Sigmoid colon (tissue), 7 donors: ENCODE data around the gene ELP4. TPM values are rescaled to one million over a fixed set of nuclear protein-coding genes. Genes with fewer than 3 reads are reported as not detected.

Experiments
- DNase-seq: peaks from one replicate; pipeline ENCODE4 v3.0.0-alpha.2; 2019
- H3K27ac ChIP-seq, 4 donors: fragments of 200-600 bp; sonication (generic); one replicate each; pipeline ENCODE4 v1.5.1; 2016 to 2019; ENCODE audit warnings: mild to moderate bottlenecking in 1 of 4
- H3K27me3 ChIP-seq, 3 donors: fragments of 200-600 bp; sonication (generic); one replicate each; pipeline ENCODE4 v1.5.1; 2019; ENCODE audit warnings: mild to moderate bottlenecking in 1 of 3
- H3K36me3 ChIP-seq, 4 donors: fragments of 200-600 bp; sonication (generic); one replicate each; pipeline ENCODE4 v1.5.1; 2016 to 2019
- H3K4me1 ChIP-seq, 4 donors: fragments of 200-600 bp; sonication (generic); one replicate each; pipeline ENCODE4 v1.5.1; 2017 to 2019
- H3K4me3 ChIP-seq, 4 donors: fragments of 200-600 bp; sonication (generic); one replicate each; pipeline ENCODE4 v1.5.1; 2017 to 2019; ENCODE audit warnings: mild to moderate bottlenecking in 2 of 4, moderate library complexity in 1 of 4
- H3K9me3 ChIP-seq, 4 donors: fragments of 200-600 bp in 3 of 4; sonication (generic) in 3 of 4; one replicate each; pipeline versions ENCODE4 v1.5.1 to v1.6.1; 2013 to 2019
- EP300 ChIP-seq, 4 donors: sonication (generic); formaldehyde crosslinking; IDR thresholded peaks; one replicate each; pipeline ENCODE4 v1.6.1; 2017; ENCODE audit warnings: antibody characterized with exemption in 4 of 4
- POLR2A ChIP-seq, 2 donors: fragments of 450-650 bp; IDR thresholded peaks; one replicate each; pipeline ENCODE4 v1.6.1; 2016; ENCODE audit warnings: antibody characterized with exemption in 2 of 2, mild to moderate bottlenecking in 2 of 2, moderate library complexity in 2 of 2
- POLR2AphosphoS5 ChIP-seq, 4 donors: sonication (generic); formaldehyde crosslinking; IDR thresholded peaks; one replicate each; pipeline ENCODE4 v1.6.1; 2017; ENCODE audit warnings: antibody characterized with exemption in 4 of 4
- WGBS, 2 donors: extraction: QIAGEN DNeasy Blood & Tissue Kit; methylation state at CpG; one replicate each; pipeline ENCODE4 v1.1.7; 2013; 5-methylcytosine and 5-hydroxymethylcytosine counted together
- intact Hi-C: fragments of 100-400 bp; cut with DNase I; formaldehyde crosslinking; loops from one replicate; pipeline ENCODE4 v1.15.1; 2023
- polyA plus RNA-seq, 3 donors: library from polyadenylated mRNA; stranded (reverse); fragments of 200-250 nt; gene quantifications; one replicate each; pipeline ENCODE4 v1.2.3, GENCODE V29; 2013
- total RNA-seq, 4 donors: library from RNA; depleted of rRNA; stranded (reverse); fragments of >200 nt; gene quantifications; one replicate each; pipeline ENCODE4 v1.1.0, GENCODE V29; 2016
- TF ChIP-seq, protein P1 (sequence below), 4 experiments: fragments of 450-650 bp in 3 of 4; fragments of 200-600 bp in 1 of 4; IDR thresholded peaks; one replicate each; pipeline ENCODE4 v1.5.1; 2016 to 2019; ENCODE audit warnings: antibody characterized with exemption in 4 of 4, mild to moderate bottlenecking in 3 of 4, moderate library complexity in 2 of 4
- donor health status: healthy with polysubstance abuse.
- donor health status: Bipolar disorder and iron deficiency.
- donor health status: healthy.

Gene ELP4
- total and polyA plus RNA-seq, 7 donors, result 9.0 to 32.7 (median 18.5) TPM

DNA sequence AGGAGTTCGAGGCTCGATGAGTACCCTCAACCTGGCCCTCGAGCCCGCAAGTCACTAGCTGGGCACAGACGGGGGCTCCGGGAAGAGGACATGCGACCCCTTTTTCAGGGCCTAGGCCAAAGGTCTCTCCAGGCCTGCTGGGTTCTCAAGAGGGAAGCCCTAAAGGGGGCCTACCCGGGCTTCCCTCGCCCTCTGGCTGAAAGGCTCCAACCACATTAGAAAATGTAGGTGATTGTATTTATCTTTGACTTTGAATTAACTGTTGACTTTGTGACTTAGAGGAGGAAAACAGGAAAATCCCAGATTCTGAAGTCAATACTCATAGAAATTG lies 308.8 kb downstream of the ELP4 start:
- Histone ChIP-seq H3K36me3 (no peaks in the 10 kb centered on the region), H3K4me1 (peaks cover 0 to 52% (median 49%) of the 10 kb centered on the region in 4 donors), H3K27ac (no peak overlapping the region), H3K27me3 (peaks cover 89 to 100% (median 100%) of the 10 kb centered on the region in 3 donors), H3K9me3 (no peaks in the 10 kb centered on the region), H3K4me3 (no peak overlapping the region)
- no peak for DNase-seq
- intact Hi-C loops, result no loop called here
- 7 to 10% methylated on average over 9 of the region's 9 CpGs for WGBS, 2 donors
- TF ChIP-seq POLR2AphosphoS5 (IDR thresholded peaks at IDR 0.05) (no peak), POLR2A (IDR thresholded peaks at IDR 0.05) (no peak), EP300 (IDR thresholded peaks at IDR 0.05) (no peak)
- TF ChIP-seq, protein P1, sequence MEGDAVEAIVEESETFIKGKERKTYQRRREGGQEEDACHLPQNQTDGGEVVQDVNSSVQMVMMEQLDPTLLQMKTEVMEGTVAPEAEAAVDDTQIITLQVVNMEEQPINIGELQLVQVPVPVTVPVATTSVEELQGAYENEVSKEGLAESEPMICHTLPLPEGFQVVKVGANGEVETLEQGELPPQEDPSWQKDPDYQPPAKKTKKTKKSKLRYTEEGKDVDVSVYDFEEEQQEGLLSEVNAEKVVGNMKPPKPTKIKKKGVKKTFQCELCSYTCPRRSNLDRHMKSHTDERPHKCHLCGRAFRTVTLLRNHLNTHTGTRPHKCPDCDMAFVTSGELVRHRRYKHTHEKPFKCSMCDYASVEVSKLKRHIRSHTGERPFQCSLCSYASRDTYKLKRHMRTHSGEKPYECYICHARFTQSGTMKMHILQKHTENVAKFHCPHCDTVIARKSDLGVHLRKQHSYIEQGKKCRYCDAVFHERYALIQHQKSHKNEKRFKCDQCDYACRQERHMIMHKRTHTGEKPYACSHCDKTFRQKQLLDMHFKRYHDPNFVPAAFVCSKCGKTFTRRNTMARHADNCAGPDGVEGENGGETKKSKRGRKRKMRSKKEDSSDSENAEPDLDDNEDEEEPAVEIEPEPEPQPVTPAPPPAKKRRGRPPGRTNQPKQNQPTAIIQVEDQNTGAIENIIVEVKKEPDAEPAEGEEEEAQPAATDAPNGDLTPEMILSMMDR (IDR thresholded peaks at IDR 0.05), result no peak

DNA sequence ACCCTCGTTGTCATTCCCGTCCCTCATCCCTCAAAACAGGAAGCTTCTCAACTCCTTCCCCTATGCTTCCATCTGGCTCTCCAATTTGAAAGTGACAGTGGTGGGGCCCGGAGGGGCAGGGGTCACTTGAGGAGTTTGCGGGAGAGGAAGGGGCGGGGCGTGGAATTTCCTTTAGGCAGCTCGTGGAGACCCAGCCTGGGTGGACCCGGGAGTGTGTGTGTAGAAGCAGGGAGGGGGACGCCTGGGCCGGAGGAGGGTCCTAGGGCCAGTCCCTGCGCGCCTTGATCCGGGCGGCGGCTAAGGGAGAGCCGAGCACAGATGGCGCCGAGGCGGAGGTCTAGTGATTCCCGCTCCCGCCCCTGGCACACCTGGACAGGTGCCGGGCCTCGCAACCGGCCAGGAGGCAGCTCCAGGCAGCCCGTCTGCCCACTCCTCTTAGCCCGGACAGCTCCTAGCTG lies 309.3 kb downstream of the ELP4 start:
- intact Hi-C loops, result no loop called here
- no peak overlapping the region for H3K4me3 ChIP-seq
- no peaks in the 10 kb centered on the region for H3K36me3 ChIP-seq
- H3K4me1 ChIP-seq, result peaks cover 0 to 47% (median 44%) of the 10 kb centered on the region in 4 donors
- DNase-seq, result no peak
- H3K9me3 ChIP-seq, result no peaks in the 10 kb centered on the region
- peaks cover 91 to 100% (median 100%) of the 10 kb centered on the region in 3 donors for H3K27me3 ChIP-seq
- TF ChIP-seq POLR2AphosphoS5 (IDR thresholded peaks at IDR 0.05) (no peak), POLR2A (IDR thresholded peaks at IDR 0.05) (no peak), EP300 (IDR thresholded peaks at IDR 0.05) (no peak)
- TF ChIP-seq, protein P1 (IDR thresholded peaks at IDR 0.05), result no peak
- 6 to 8% methylated on average over 26 of the region's 26 CpGs for WGBS, 2 donors
- H3K27ac ChIP-seq, result no peak overlapping the region

DNA sequence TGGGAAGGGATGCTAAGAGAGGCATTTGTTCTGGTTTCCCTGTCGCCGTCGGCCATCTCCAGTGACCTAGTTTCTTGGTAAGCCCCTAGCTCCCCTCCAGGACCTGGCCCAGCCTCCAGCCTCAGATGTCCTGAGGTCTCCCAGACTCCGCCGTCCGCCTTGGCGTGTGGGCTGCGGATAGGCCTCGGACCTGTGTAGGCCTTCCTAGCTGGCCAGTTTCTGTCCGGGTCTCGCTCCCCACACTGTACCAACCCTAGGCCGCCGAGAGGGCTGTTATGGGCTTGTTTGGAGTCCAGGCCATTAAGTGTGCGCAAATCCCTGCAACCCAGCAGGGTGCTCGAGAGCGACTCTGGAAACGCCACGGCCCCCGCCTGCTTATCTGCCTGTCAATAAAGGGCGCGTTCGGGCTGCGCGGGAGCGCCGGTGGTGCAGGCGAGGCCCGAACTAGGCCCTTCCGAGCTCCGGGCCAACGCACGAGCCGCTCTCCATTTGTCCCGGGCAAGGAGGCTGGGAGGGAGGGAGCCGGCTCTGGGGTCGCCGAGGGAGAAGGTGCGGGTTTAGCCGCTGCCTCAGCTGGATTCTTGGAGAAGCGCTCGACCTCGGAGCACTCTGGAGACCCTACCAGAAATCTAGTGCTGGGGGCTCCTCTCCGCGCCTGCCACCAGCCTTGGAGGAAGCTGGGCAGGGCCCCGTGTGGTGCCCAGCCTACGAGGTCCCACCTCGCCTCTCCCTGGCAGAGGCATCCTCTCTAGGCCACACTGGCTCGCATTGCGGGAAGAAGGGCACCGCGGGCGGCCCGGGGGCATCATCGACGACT lies 310.3 kb downstream of the ELP4 start:
- peak; percentile 62 for DNase-seq
- H3K27ac ChIP-seq, result no peak overlapping the region
- no peak for TF ChIP-seq POLR2AphosphoS5 (IDR thresholded peaks at IDR 0.05)
- no peak for TF ChIP-seq POLR2A (IDR thresholded peaks at IDR 0.05)
- TF ChIP-seq EP300 (IDR thresholded peaks at IDR 0.05), result no peak
- TF ChIP-seq, protein P1 (IDR thresholded peaks at IDR 0.05), result no peak
- no peaks in the 10 kb centered on the region for H3K36me3 ChIP-seq
- H3K4me1 ChIP-seq, result peaks cover 0 to 40% (median 36%) of the 10 kb centered on the region in 4 donors
- H3K9me3 ChIP-seq, result no peaks in the 10 kb centered on the region
- no peak overlapping the region for H3K4me3 ChIP-seq
- WGBS, 2 donors, result 9 to 11% methylated on average over 55 of the region's 55 CpGs
- intact Hi-C loops, result no loop called here
- peaks cover 91 to 100% (median 100%) of the 10 kb centered on the region in 3 donors for H3K27me3 ChIP-seq

DNA sequence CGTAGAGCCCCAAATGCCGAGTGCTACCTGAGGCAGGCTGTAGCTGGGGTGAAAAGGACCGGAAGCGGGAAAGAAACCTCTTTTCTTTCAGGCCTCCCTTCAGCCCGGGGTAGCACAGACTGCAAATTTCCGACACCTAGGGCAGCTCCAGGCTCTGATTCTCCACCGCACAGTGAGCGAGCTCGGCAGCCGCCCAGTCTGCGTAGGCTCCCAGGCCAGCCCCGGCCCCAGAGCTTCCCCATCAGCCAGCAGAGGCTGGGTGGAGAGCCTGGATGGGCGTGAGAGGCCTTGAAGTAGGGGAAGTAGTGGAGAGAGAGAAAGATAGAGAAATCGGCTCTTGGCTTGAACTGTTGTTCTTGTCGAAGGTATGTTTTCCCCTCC lies 310.9 kb downstream of the ELP4 start:
- TF ChIP-seq, protein P1 (IDR thresholded peaks at IDR 0.05), result no peak
- TF ChIP-seq EP300 (IDR thresholded peaks at IDR 0.05) (no peak), POLR2A (IDR thresholded peaks at IDR 0.05) (no peak), POLR2AphosphoS5 (IDR thresholded peaks at IDR 0.05) (no peak)
- intact Hi-C loops, result no loop called here

More for the DNA sequence above, 310.9 kb downstream of the ELP4 start:
- no peaks in the 10 kb centered on the region for H3K36me3 ChIP-seq
- no peak overlapping the region for H3K27ac ChIP-seq
- no peaks in the 10 kb centered on the region for H3K9me3 ChIP-seq
- WGBS, 2 donors, result 5 to 8% methylated on average over 15 of the region's 15 CpGs
- no peak for DNase-seq
- H3K4me3 ChIP-seq, result no peak overlapping the region
- H3K27me3 ChIP-seq, result peaks cover 92 to 100% (median 100%) of the 10 kb centered on the region in 3 donors
- peaks cover 0 to 40% (median 34%) of the 10 kb centered on the region in 4 donors for H3K4me1 ChIP-seq
